Measurements from ENCODE around the gene CAPN10. TPM values are rescaled to one million over a fixed set of nuclear protein-coding genes. Genes with fewer than 3 reads are reported as not detected.

CAPN10 gene
- total and polyA plus RNA-seq, 5 experiments from 2014 or later = 6.7 to 93.2 (median 21.4) TPM

DNA sequence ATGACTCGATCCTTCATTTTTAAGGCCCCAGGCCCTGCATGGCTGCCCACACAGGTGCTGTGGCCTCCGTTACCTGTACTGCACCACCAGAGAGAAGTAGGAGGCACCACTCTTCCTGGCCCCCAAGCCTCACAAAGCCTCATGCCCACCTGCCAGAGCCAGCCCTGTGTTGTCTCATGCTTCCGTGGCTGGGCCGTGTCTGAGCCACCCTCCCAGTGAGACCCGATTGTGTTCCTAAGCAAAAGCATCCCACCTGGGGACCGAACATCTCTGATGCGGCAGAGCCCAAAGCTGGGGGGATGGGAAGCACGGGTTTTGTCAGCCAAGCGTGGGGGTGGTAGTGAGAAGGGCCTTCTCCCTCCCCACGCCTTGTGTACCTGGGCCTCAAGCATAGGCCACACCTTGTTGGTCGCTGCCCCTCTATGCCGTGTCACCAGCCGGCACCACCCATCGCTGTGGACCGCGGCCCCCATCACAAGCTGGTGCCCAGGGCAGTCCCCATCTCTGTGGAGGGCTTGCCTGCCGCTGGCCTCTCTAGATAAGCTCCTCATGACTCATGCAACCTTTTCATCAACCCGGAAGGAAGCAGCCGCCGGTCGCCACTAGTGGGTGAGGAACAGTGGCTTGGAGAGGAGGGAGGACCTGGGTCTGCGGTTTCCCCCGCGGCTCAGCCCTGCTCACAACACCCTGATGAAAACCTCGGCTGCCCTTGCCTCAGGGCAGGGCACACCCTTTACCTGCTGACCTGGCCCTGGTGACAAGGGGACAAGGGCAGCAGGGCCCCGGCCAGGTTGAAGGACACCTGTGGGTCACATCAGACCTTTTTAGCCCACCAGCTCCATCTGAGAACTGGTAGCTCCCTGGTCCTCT, 21.0 kb upstream of the CAPN10 start:
- Mint-ChIP-seq H3K4me3 (peak overlapping the region; percentile 83 to 95 (median 92)), H3K9me3 (no peaks in the 10 kb centered on the region), H3K27ac (peak overlapping the region; percentile 84 to 99 (median 97)), H3K27me3 (no peaks in the 10 kb centered on the region), H3K36me3 (peaks cover 0 to 7% (median 2%) of the 10 kb centered on the region in 3 donors), H3K4me1 (peaks cover 43 to 75% (median 72%) of the 10 kb centered on the region in 4 donors)
- POLR2A ChIA-PET = interaction anchor here (0.6 to 19.2 kb wide), 19 partner anchors 7 to 1419 kb away, joined by 3 to 461 read pairs (median 5); partner anchors contain the start of genes ANKMY1, ATG4B, CAPN10 and DUSP28
- DNase-seq (peak in 9 of 10 donors; percentile 66 to 95 (median 86)), ATAC-seq (peak; percentile 53 to 60)

DNA sequence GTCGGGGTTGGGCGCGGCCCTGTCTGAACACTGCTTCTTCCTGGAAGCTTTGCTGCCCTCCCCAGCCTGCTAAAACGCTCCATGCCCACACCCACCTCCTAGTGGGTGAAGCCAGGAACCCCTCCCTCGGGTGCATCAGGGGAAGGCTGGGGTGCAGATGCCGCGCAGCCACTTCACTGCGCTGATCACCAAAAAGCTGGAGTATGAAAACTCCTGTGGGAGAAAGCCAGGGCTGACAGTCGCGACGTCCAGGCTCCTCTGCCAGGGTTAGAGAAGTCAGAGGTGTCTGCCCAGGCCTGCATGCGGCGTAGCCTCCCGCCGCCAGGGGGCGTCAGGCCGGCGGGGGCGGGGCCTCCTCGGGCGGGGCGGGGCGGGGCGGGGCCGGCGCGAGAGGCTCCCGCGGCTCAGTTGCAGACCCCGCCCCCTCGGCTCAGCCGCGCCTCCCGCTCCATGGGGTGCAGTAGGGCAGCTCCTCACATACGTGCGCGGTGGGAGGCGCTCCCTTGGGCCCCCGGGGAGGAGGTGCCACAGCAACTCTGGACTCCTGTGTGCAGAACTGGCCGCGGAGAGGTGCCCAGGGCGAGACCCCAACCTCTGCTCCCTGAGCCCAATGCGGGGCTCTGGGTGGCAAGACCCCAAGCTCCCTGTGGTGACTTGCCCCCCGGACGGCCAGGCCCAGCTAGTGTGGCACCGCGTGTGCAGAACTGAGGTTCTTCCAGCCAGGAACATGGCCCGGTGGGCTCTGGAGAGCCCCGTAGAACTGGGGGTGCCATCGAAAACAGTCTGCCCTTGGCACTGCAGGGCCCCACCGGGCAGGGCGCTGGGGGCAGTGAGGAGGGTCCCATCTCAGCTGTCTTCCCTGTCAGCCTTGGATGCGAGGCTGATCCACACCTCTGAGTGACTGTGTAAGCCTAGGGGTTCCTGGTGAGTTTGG, 20.1 kb upstream of the CAPN10 start:
- DNase-seq (peak; percentile 91 to 98 (median 92)), ATAC-seq (peak; percentile 55 to 61)
- Mint-ChIP-seq H3K9me3 (no peaks in the 10 kb centered on the region), H3K27ac (peak overlapping the region; percentile 84 to 99 (median 97)), H3K36me3 (peaks cover 0 to 7% (median 2%) of the 10 kb centered on the region in 3 donors), H3K4me3 (peak overlapping the region; percentile 86 to 95 (median 94)), H3K27me3 (no peaks in the 10 kb centered on the region), H3K4me1 (peaks cover 48 to 80% (median 76%) of the 10 kb centered on the region in 4 donors)
- POLR2A ChIA-PET = interaction anchor here (0.6 to 19.2 kb wide), 21 partner anchors 7 to 1419 kb away, joined by 3 to 461 read pairs (median 5); partner anchors contain the start of genes ANKMY1, ATG4B, CAPN10 and DUSP28

GRCh38 chr2:240567137-240567871, 19.2 kb upstream of the CAPN10 start:
- Mint-ChIP-seq H3K36me3 (peaks cover 0 to 11% (median 2%) of the 10 kb centered on the region in 3 donors), H3K4me1 (peaks cover 45 to 79% (median 72%) of the 10 kb centered on the region in 4 donors), H3K4me3 (peak overlapping the region; percentile 86 to 95 (median 92)), H3K27me3 (no peaks in the 10 kb centered on the region), H3K9me3 (no peaks in the 10 kb centered on the region), H3K27ac (peak overlapping the region; percentile 84 to 99 (median 96))
- POLR2A ChIA-PET = interaction anchor here (0.8 to 19.2 kb wide), 11 partner anchors 8 to 537 kb away, joined by 3 to 461 read pairs (median 6); partner anchors contain the start of genes ANKMY1, CAPN10, DUSP28 and GPR35
- no peak for ATAC-seq
- DNase-seq = peak in 4 of 10 donors; percentile 29 to 66 (median 44)

- Mint-ChIP-seq H3K36me3 (peaks cover 0 to 9% (median 2%) of the 10 kb centered on the region in 3 donors), H3K27ac (peak within 1 kb of the TSS; percentile 84 to 99 (median 96)), H3K9me3 (no peaks in the 10 kb centered on the region), H3K4me1 (peaks cover 45 to 76% (median 66%) of the 10 kb centered on the region in 4 donors), H3K27me3 (no peaks in the 10 kb centered on the region), H3K4me3 (peak within 1 kb of the TSS; percentile 86 to 95 (median 92))
- DNase-seq (peak; percentile 34 to 71 (median 56)), ATAC-seq (peak; percentile 29 to 30)
- POLR2A ChIA-PET = interaction anchor here (0.7 to 19.2 kb wide), 11 partner anchors 9 to 1134 kb away, joined by 3 to 461 read pairs (median 5); partner anchors contain the start of genes ANKMY1, CAPN10, DUSP28 and GPR35
Observed at GRCh38 chr2:240567872-240568677, 18.5 kb upstream of the CAPN10 start, which contains the start of gene RNPEPL1. TSS of gene RNPEPL1 (plus strand) at chr2:240568484. CDS start at chr2:240568587, 103 bp downstream.

GRCh38 chr2:240568678-240569522, 17.6 kb upstream of the CAPN10 start:
- H3K4me1 Mint-ChIP-seq = peaks cover 43 to 71% (median 58%) of the 10 kb centered on the region in 4 donors
- no peaks in the 10 kb centered on the region for H3K27me3 Mint-ChIP-seq
- ATAC-seq (peak; percentile 4 to 11), DNase-seq (peak in 9 of 10 donors; percentile 37 to 81 (median 68))
- peak overlapping the region; percentile 77 to 92 (median 84) for H3K4me3 Mint-ChIP-seq
- peak overlapping the region in 9 of 10 donors; percentile 47 to 87 (median 81) for H3K27ac Mint-ChIP-seq
- H3K9me3 Mint-ChIP-seq = no peaks in the 10 kb centered on the region
- POLR2A ChIA-PET = interaction anchor here (0.7 to 19.2 kb wide), 10 partner anchors 10 to 1133 kb away, joined by 3 to 461 read pairs (median 3); partner anchors contain the start of genes ANKMY1, CAPN10, DUSP28 and ING5
- H3K36me3 Mint-ChIP-seq = peaks cover 0 to 7% (median 0%) of the 10 kb centered on the region in 3 donors

DNA sequence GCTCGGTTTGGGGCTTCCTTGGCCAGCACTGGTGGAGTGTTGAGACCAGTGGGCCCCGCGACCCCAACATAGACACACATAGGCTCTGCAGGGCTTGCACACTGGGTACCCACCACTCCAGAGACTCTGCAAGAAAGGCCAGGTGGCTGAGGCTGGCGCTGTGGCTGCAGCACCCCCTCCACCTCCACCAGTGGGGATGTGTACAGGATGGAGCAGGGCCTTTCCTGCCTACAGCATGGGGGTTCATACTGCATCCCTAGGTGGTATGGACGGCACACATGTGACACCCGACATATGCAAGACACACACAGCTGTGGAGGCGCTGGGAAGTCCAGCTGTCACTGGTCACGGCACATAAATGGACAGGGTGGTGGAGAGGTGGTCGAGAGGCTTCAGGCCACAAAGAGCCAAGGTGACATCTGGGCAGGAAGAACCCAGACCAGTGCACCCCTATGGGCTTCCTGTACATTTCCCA, 17.0 kb upstream of the CAPN10 start:
- no peak for ATAC-seq
- Mint-ChIP-seq H3K36me3 (peaks cover 0 to 6% (median 0%) of the 10 kb centered on the region in 3 donors), H3K4me1 (peaks cover 40 to 64% (median 52%) of the 10 kb centered on the region in 4 donors), H3K4me3 (peak overlapping the region; percentile 77 to 92 (median 84)), H3K27ac (peak overlapping the region in 9 of 10 donors; percentile 47 to 85 (median 81)), H3K27me3 (no peaks in the 10 kb centered on the region), H3K9me3 (no peaks in the 10 kb centered on the region)
- peak in 3 of 10 donors; percentile 1 to 62 (median 18) for DNase-seq
- POLR2A ChIA-PET = interaction anchor here (0.5 to 19.2 kb wide), 5 partner anchors 11 to 456 kb away, joined by 3 to 461 read pairs (median 5); partner anchors contain the start of genes ANKMY1, CAPN10 and DUSP28

- DNase-seq (peak in 3 of 10 donors; percentile 1 to 58 (median 16)), ATAC-seq (no peak)
- peak overlapping the region in 6 of 10 donors; percentile 18 to 78 (median 42) for H3K27ac Mint-ChIP-seq
- no peaks in the 10 kb centered on the region for H3K27me3 Mint-ChIP-seq
- no peaks in the 10 kb centered on the region for H3K9me3 Mint-ChIP-seq
- peaks cover 36 to 59% (median 47%) of the 10 kb centered on the region in 4 donors for H3K4me1 Mint-ChIP-seq
- H3K36me3 Mint-ChIP-seq = peaks cover 0 to 8% (median 0%) of the 10 kb centered on the region in 3 donors
- POLR2A ChIA-PET = interaction anchor here (0.5 to 19.2 kb wide), 3 partner anchors 11 to 456 kb away, joined by 4 to 461 read pairs (median 99); partner anchors contain the start of genes ANKMY1, CAPN10 and DUSP28
- peak overlapping the region; percentile 55 to 92 (median 82) for H3K4me3 Mint-ChIP-seq
Observed at GRCh38 chr2:240569998-240570530, 16.5 kb upstream of the CAPN10 start.

- POLR2A ChIA-PET = interaction anchor here (9.7 to 19.2 kb wide), 2 partner anchors 12 to 14 kb away, joined by 99 to 461 read pairs; partner anchors contain the start of genes ANKMY1, CAPN10 and DUSP28
- Mint-ChIP-seq H3K4me1 (peaks cover 29 to 52% (median 41%) of the 10 kb centered on the region in 4 donors), H3K27ac (peak overlapping the region; percentile 28 to 88 (median 55)), H3K9me3 (no peaks in the 10 kb centered on the region), H3K27me3 (no peaks in the 10 kb centered on the region), H3K36me3 (peaks cover 0 to 10% (median 0%) of the 10 kb centered on the region in 3 donors), H3K4me3 (peak overlapping the region; percentile 3 to 92 (median 79))
- DNase-seq (peak in 3 of 10 donors; percentile 0 to 51 (median 14)), ATAC-seq (no peak)
Observed at GRCh38 chr2:240570531-240571313, 15.8 kb upstream of the CAPN10 start.

Measured in naive thymus-derived CD8-positive, alpha-beta T cell (primary cell).